ENCODE results near the gene FADS2. TPM values are rescaled to one million over a fixed set of nuclear protein-coding genes. Genes with fewer than 3 reads are reported as not detected.

Gene FADS2
- total and polyA plus RNA-seq, 4 donors = 44.5 to 165 (median 78.8) TPM

DNA sequence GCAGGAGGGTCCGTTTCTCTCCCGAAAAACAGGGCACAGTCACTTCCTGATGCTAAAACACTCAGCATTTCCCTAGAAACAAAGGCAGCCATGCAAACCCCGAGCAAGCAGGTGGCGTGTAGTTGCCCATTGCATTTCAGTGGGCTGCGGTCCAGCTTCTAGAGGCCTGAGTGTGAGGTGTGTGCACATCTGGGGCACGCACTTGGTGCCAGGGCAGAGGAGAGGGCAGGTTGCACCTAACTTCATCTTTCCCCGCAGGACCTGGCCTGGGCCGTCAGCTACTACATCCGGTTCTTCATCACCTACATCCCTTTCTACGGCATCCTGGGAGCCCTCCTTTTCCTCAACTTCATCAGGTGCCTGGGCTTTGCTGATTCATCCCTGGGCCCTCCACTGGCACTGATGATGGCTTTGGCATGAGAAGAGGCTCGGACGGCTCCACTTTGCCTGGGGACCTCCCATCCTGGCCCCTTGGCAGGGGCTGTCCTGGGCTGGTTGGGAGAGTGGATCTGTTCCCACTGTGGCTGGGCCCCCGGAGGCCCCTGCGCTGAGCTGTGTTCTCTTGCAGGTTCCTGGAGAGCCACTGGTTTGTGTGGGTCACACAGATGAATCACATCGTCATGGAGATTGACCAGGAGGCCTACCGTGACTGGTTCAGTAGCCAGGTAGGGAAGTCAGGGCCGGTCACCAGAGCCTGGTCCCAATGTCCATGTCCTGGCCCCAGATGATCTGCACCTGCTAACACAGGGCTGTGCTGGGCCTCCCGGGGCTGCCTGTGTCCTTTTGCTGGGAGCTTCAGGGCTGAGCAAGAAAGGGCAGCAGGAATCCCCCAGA lies 34.8 kb downstream of the FADS2 start:
- TF ChIP-seq, protein P1, sequence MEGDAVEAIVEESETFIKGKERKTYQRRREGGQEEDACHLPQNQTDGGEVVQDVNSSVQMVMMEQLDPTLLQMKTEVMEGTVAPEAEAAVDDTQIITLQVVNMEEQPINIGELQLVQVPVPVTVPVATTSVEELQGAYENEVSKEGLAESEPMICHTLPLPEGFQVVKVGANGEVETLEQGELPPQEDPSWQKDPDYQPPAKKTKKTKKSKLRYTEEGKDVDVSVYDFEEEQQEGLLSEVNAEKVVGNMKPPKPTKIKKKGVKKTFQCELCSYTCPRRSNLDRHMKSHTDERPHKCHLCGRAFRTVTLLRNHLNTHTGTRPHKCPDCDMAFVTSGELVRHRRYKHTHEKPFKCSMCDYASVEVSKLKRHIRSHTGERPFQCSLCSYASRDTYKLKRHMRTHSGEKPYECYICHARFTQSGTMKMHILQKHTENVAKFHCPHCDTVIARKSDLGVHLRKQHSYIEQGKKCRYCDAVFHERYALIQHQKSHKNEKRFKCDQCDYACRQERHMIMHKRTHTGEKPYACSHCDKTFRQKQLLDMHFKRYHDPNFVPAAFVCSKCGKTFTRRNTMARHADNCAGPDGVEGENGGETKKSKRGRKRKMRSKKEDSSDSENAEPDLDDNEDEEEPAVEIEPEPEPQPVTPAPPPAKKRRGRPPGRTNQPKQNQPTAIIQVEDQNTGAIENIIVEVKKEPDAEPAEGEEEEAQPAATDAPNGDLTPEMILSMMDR (IDR thresholded peaks at IDR 0.05; ENCODE audit: control extremely low read depth, extremely low read depth) = no peak
- Histone ChIP-seq H3K4me1 (ENCODE audit: control insufficient read depth in 5 of 5, insufficient read depth in 5 of 5, low read length in 5 of 5) (no peaks in the 10 kb centered on the region), H3K9me3 (ENCODE audit: control insufficient read depth in 4 of 4, insufficient read depth in 3 of 4, low read length in 3 of 4) (no peaks in the 10 kb centered on the region), H3K4me3 (no peak overlapping the region), H3K27me3 (ENCODE audit: control insufficient read depth in 3 of 3, insufficient read depth in 3 of 3, low read length in 2 of 3) (no peaks in the 10 kb centered on the region), H3K36me3 (ENCODE audit: control insufficient read depth in 4 of 4, insufficient read depth in 4 of 4, low read length in 4 of 4) (peaks cover 0 to 29% (median 6%) of the 10 kb centered on the region in 4 donors), H3K9ac (ENCODE audit: insufficient read depth in 1 of 2, low read length in 2 of 2) (no peak overlapping the region), H3K27ac (ENCODE audit: low read depth in 1 of 2, low read length in 1 of 2) (no peak overlapping the region)
- 93 to 95% methylated on average over 18 of the region's 18 CpGs for WGBS, 2 donors
- ATAC-seq (ENCODE audit: insufficient read depth, low FRiP score) (no peak), DNase-seq (no peak)

DNA sequence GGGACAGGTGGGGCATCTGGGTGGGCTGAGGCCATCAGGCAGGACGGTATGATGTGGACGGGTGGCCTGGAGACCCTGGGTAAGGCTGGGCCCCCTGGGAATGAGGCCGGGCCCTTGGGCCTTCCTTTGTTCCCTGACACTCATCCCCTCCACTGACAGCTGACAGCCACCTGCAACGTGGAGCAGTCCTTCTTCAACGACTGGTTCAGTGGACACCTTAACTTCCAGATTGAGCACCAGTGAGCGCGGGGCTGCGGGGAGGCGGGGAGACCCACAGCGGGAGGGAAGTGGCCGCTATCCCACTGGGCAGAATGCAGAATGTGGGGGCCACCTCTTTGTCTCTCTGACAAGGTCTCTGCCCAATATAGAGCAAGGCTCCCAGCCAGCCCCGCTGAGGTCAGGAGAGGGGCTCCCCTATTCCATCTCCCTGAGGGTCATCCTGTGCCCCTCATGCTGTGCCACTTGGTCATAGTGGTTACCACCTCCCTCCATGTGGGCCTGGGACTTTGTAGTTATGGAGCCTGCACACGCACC lies 35.5 kb downstream of the FADS2 start:
- no peak for ATAC-seq (ENCODE audit: insufficient read depth, low FRiP score)
- Histone ChIP-seq H3K9me3 (ENCODE audit: control insufficient read depth in 4 of 4, insufficient read depth in 3 of 4, low read length in 3 of 4) (no peaks in the 10 kb centered on the region), H3K4me1 (ENCODE audit: control insufficient read depth in 5 of 5, insufficient read depth in 5 of 5, low read length in 5 of 5) (no peaks in the 10 kb centered on the region)

DNA sequence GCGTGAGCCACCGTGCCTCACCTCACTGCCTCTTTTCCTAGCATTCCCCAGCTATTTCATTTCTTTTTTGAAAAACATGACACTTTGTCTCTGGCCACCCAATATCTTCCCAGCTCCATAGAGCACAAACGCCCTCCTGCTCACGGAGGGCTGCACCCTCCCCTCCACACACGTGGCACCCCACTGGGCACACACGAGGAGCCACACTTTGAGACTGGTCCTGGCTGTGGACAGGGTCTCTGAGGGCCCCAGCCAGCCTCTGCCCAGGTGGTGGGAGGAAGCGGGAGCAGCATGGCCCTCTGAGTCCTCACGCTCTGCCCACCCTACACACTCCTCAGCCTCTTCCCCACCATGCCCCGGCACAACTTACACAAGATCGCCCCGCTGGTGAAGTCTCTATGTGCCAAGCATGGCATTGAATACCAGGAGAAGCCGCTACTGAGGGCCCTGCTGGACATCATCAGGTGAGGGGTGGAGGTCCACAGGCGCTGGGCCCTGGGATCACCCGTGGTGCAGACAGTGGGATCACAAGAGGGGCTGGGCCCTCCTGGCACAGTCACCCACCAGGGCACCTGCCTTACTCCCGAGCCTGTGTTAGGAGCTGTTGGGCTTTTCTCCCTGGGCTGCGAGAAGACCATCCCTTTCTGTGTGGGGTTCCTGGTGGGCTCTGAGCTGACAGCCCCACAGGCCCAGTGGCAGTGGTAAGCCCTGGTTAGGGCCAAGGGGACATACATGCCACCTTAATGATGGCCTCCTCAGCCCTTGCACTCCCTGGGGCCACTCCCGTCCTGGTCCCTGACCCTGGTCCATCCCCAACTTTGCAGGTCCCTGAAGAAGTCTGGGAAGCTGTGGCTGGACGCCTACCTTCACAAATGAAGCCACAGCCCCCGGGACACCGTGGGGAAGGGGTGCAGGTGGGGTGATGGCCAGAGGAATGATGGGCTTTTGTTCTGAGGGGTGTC lies 37.0 kb downstream of the FADS2 start:
- Histone ChIP-seq H3K4me3 (no peak overlapping the region), H3K4me1 (ENCODE audit: control insufficient read depth in 5 of 5, insufficient read depth in 5 of 5, low read length in 5 of 5) (peaks cover 0 to 2% (median 0%) of the 10 kb centered on the region in 5 donors), H3K27ac (ENCODE audit: low read depth in 1 of 2, low read length in 1 of 2) (no peak overlapping the region), H3K36me3 (ENCODE audit: control insufficient read depth in 4 of 4, insufficient read depth in 4 of 4, low read length in 4 of 4) (peaks cover 0 to 25% (median 5%) of the 10 kb centered on the region in 4 donors), H3K9ac (ENCODE audit: insufficient read depth in 1 of 2, low read length in 2 of 2) (no peak overlapping the region), H3K27me3 (ENCODE audit: control insufficient read depth in 3 of 3, insufficient read depth in 3 of 3, low read length in 2 of 3) (no peaks in the 10 kb centered on the region), H3K9me3 (ENCODE audit: control insufficient read depth in 4 of 4, insufficient read depth in 3 of 4, low read length in 3 of 4) (no peaks in the 10 kb centered on the region)
- ATAC-seq (ENCODE audit: insufficient read depth, low FRiP score) (no peak), DNase-seq (no peak)
- 95 to 98% methylated on average over 20 of the region's 20 CpGs for WGBS, 2 donors
- TF ChIP-seq, protein P1 (IDR thresholded peaks at IDR 0.05; ENCODE audit: control extremely low read depth, extremely low read depth) = no peak

More for the DNA sequence above, 35.5 kb downstream of the FADS2 start:
- Histone ChIP-seq H3K4me3 (no peak overlapping the region), H3K27me3 (ENCODE audit: control insufficient read depth in 3 of 3, insufficient read depth in 3 of 3, low read length in 2 of 3) (no peaks in the 10 kb centered on the region), H3K36me3 (ENCODE audit: control insufficient read depth in 4 of 4, insufficient read depth in 4 of 4, low read length in 4 of 4) (peaks cover 0 to 29% (median 6%) of the 10 kb centered on the region in 4 donors), H3K27ac (ENCODE audit: low read depth in 1 of 2, low read length in 1 of 2) (no peak overlapping the region), H3K9ac (ENCODE audit: insufficient read depth in 1 of 2, low read length in 2 of 2) (no peak overlapping the region)
- WGBS, 2 donors = 93 to 94% methylated on average over 13 of the region's 13 CpGs
- no peak for DNase-seq
- TF ChIP-seq, protein P1 (IDR thresholded peaks at IDR 0.05; ENCODE audit: control extremely low read depth, extremely low read depth) = no peak
